Measurements from ENCODE around the gene NFATC4. TPM values are rescaled to one million over a fixed set of nuclear protein-coding genes. Genes with fewer than 3 reads are reported as not detected.
"Not testable (repeated sequence)": the region's sequence is repeated elsewhere in the genome, so short reads cannot be mapped to it uniquely, and the experiment has no call there.

Gene NFATC4
- 33.3 and 39.3 TPM in 2 replicates for total RNA-seq (2014; rRNA removed; shearing (Covaris generic))

DNA sequence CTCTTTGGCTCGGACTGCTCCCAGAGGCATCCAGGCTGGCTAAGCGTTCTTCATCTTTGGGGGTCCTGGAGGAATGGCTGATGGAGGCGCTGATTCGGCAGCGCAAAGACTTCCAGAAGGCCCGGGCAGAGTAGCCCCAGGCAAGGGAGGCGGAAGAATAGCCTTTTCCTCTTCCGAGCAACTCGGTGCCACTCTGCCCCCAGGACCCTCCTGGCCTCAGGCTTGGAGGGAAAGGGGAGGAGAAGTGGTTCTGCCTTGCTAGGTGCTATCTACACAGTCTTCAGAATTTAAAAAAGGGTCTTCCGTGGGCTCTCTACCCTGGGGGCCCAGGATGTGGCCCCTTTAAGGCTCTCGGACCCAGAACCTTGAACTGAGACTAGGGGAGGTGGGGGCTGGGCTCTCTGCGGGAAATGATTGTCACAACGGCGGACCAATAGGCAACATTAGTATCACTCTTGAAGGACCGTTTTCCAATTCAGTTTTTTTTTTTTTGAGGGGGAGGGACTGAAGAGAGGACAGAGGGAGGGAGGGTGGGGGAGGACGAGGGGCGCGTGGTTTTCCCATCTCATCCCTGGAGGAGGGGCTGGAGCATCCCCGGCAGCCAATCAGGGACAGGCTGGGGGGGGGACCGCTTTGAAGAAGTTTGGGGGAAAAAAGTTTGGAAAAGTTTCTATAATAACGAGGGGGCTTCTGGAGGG, at the start of gene NFATC4:
Gene NFATC4 (plus strand): TSS at position 671 of the 698 bp plus-strand sequence. CDS start 157 bp downstream, outside the sequence.
- Histone ChIP-seq H3K4me3 (peak within 1 kb of the TSS; percentile 93), H3K4me1 (peaks cover 3% of the 10 kb centered on the region), H3K9me3 (replicated peaks) (no peaks in the 10 kb centered on the region), H3K27me3 (no peaks in the 10 kb centered on the region), H3K27ac (peak within 1 kb of the TSS; percentile 85), H3K36me3 (no peaks in the 10 kb centered on the region; the same call in 1 of the 2 replicates)
- DNase-seq = peak; percentile 93 to 97

DNA sequence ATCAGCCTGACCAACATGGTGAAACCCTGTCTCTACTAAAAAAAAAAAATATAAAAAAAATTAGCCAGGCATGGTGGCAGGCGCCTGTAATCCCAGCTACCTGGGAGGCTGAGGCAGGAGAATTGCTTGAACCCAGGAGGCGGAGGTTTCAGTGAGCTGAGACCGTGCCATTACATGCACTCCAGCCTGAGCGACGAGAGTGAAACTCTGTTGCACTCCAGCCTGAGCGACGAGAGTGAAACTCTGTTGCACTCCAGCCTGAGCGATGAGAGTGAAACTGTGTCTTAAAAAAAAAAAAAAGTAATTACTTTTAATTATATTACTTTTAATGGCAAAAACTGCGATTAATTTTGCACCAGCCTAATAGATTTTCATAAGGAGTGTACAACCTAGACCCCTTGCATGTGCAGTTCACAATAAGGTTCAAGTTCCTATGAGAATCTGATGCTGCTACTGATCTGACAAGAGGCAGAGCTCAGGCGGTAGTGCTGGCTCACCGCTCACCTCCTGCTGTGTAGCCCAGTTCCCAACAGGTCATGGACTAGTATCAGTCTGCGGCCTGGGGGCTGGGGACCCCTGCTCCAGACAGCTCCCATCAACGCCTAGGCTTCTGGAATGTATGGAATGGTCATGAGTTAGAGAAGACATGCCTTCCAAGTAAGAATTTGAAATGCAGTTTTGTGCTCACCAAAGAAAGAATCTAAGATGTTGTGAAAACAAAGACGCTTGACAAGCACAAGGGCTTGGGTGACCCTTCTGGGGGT, 46.6 kb upstream of the NFATC4 start:
- Histone ChIP-seq H3K4me1 (no peaks in the 10 kb centered on the region), H3K36me3 (no peaks in the 10 kb centered on the region), H3K27me3 (peaks cover 20% of the 10 kb centered on the region)

DNA sequence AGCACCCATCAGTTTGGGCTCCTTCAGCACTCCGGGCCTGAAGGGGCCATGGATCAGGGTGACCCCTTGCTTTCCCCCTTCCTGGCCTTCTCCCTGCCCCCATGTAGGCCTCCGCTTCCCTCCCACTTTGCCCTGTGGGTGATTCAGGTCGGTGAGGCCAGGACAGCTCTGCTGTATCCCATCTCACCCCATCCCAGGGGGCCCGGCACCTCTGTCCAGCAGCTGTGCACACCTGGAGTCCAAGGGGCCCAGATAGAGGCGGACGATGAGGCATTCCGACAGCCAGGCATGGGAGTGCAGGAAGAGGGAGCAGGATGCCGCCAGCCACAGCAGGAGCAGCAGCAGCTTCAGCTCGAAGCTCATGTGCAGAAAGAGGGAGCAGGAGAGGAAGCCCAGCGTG, 45.3 kb upstream of the NFATC4 start:
- DNase-seq = no peak
- peaks cover 20% of the 10 kb centered on the region for H3K27me3 ChIP-seq
- no peaks in the 10 kb centered on the region for H3K9me3 ChIP-seq (replicated peaks)
- no peak overlapping the region for H3K4me3 ChIP-seq
- H3K36me3 ChIP-seq = no peaks in the 10 kb centered on the region
- no peaks in the 10 kb centered on the region for H3K4me1 ChIP-seq
- H3K27ac ChIP-seq = no peak overlapping the region

More for the DNA sequence above, 46.6 kb upstream of the NFATC4 start:
- no peak for DNase-seq
- Histone ChIP-seq H3K9me3 (replicated peaks) (no peaks in the 10 kb centered on the region), H3K27ac (no peak overlapping the region), H3K4me3 (no peak overlapping the region)

DNA sequence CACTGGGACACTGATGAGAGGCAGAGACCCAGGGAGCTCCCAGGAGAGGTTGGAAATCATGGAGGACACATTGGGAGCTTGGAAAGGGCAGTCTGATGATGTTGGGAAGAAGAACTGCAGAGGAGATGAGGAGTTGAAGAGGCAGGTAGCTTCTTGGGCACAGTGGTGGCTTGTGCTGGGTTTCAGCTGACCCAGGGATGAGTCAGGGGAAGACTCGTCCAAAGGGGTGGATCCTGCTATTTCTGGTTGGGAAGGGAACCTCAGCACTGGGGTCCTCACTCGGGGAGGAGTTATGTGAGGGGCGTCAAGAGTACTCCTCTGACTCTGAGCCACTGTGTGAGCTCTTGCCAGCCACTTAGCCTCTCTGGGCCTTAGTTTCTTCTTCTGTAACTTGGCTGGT, 44.6 kb upstream of the NFATC4 start:
- H3K36me3 ChIP-seq = no peaks in the 10 kb centered on the region
- no peaks in the 10 kb centered on the region for H3K4me1 ChIP-seq
- H3K27me3 ChIP-seq = peaks cover 20% of the 10 kb centered on the region
- H3K27ac ChIP-seq = no peak overlapping the region
- no peak for DNase-seq
- no peak overlapping the region for H3K4me3 ChIP-seq
- H3K9me3 ChIP-seq (replicated peaks) = no peaks in the 10 kb centered on the region

DNA sequence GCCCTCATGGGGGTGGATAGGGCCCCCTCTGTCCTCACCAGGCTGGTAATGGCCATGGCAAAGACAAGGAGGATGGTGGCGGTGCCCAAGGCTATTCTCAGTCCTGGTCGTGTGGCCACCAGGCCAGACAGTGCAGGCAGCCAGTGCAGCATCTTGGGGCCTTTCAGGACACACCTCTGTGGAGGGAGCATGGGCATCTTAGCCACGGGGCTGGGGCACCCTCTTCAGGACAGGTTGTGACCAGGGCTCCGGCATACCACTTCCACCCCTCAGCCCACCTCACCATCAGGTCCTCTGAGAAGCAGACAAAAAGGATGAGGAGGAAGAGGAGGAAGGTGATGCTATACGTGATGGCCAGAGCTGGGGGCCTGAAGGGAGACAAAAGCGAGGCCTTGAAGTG, 44.0 kb upstream of the NFATC4 start:
- Histone ChIP-seq H3K9me3 (replicated peaks) (no peaks in the 10 kb centered on the region), H3K27ac (no peak overlapping the region), H3K36me3 (no peaks in the 10 kb centered on the region), H3K4me1 (no peaks in the 10 kb centered on the region), H3K4me3 (no peak overlapping the region), H3K27me3 (peaks cover 20% of the 10 kb centered on the region)
- no peak for DNase-seq

DNA sequence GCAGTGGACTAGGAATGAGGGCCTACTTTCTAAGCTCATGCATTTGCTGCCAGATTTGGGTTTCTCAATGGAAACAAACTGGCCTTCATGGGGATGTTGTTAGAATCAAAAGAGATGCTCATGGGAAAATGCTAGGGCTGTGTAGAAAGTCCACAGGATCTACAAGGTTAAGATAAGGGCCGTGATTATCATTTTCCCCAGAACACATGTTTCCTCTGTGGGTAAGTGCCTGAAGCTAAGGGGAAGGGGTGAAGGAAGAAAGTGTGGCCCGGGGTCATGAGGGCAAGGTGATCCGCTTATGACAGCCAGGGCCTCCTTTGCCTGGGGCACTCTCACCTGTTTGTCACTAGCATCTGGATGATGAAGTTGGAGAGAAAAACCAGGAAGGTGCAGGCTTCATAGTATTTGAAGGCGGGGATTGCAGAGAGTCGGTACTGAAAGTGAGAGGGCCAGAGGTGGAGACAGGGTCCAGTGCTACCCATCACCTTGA, 42.9 kb upstream of the NFATC4 start:
- Histone ChIP-seq H3K4me1 (no peaks in the 10 kb centered on the region), H3K27ac (no peak overlapping the region), H3K36me3 (no peaks in the 10 kb centered on the region), H3K4me3 (no peak overlapping the region), H3K27me3 (peaks cover 20% of the 10 kb centered on the region), H3K9me3 (replicated peaks) (no peaks in the 10 kb centered on the region)
- no peak for DNase-seq

DNA sequence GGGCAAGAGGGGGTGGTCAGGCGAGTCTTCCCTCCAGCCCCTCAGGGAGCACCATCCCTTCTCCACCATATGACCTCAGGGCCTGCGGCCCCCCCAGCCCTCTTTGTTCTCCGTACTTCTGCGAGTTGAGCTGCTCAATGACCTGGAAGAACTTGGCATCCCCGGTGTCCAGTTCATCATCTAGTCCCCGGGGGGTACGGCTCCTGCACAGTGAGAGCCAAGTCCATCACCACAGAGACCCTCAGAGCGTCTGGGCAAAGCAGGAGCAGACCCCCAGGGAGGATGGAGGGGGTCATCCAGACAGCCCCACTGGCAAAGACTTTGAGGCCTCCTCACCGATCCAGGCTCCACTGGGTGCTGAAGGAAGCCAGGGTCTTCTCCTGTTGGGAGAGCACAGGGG, 42.0 kb upstream of the NFATC4 start:
- Histone ChIP-seq H3K4me3 (no peak overlapping the region), H3K36me3 (no peaks in the 10 kb centered on the region), H3K27ac (no peak overlapping the region), H3K4me1 (no peaks in the 10 kb centered on the region), H3K27me3 (peaks cover 20% of the 10 kb centered on the region), H3K9me3 (replicated peaks) (no peaks in the 10 kb centered on the region)
- DNase-seq = no peak

DNA sequence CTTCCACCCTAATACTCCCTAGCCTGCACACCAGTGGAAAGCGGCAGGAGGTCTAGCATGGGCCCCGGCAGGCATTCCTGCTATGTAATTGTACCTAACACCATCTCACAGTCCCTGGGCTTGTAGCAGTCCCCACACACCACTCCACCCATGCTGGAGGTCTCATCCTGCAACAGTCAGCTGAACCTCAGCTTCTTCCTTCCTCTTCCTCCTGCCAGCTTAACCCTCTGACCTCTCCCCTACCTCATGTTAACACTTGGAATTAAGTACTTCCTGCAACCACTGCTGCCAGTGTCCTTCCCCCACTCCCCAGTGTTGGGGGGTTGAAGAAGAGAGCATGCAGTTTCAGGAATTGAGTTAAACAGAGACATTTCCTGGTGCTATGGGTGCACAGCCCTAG, 40.7 kb upstream of the NFATC4 start:
- Histone ChIP-seq H3K9me3 (replicated peaks) (no peaks in the 10 kb centered on the region), H3K4me3 (no peak overlapping the region), H3K27ac (no peak overlapping the region), H3K27me3 (peaks cover 16% of the 10 kb centered on the region), H3K36me3 (no peaks in the 10 kb centered on the region), H3K4me1 (no peaks in the 10 kb centered on the region)
- DNase-seq = no peak

DNA sequence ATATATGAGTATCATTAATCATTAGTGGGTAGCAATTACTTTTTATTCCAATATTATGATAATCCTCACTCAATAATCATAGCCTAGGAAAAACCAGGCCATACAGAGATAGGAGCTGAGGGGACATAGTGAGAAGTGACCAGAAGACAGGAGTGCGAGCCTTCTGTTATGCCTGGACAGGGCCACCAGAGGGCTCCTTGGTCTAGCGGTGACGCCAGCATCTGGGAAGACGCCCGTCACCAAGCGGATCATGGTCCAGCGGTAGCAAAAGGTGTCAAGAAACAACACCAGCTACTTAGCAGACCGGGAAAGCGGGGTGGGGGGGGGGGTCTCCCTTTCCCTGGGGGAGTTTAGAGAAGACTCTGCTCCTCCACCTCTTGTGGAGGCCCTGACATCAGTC, 40.1 kb upstream of the NFATC4 start:
- not testable (repeated sequence) for H3K36me3 ChIP-seq; H3K4me3 ChIP-seq; H3K9me3 ChIP-seq (replicated peaks); H3K4me1 ChIP-seq; H3K27ac ChIP-seq
- DNase-seq = peak; percentile 39 to 42
- H3K27me3 ChIP-seq = peaks cover 16% of the 10 kb centered on the region

DNA sequence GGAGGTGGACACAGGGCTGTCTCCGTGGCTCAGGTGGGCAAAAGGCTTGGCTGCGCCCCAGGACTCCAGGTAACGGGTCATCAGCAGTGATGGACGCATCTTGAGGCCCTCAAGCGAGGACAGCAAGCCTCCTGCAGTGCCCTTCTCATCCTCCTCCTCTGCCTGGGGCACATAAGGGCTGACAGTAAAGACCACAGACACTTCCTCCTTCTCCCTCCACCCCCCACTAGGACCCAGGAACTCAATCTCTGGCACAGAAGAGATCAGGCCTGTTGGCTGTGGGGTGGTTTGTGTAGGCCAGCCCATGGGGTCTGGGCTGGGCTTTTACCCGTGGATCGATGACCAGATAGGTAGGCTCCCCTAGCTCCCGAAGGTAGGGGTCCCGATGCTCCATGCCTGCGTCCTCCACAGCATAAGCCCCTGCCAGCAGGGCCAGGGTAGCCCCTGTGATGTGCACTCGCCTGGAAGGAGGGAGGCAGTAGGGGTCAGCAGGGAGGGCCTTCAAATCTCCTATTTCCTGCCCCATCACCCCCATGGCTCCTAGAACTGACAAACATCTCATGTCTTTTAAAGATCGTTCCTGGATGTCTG, 38.8 kb upstream of the NFATC4 start:
- no peaks in the 10 kb centered on the region for H3K36me3 ChIP-seq
- H3K9me3 ChIP-seq (replicated peaks) = no peaks in the 10 kb centered on the region
- H3K4me1 ChIP-seq = peaks cover 2% of the 10 kb centered on the region; the same call in 1 of the 2 replicates
- no peak overlapping the region for H3K27ac ChIP-seq
- no peak overlapping the region for H3K4me3 ChIP-seq
- DNase-seq = no peak
- H3K27me3 ChIP-seq = peaks cover 13% of the 10 kb centered on the region

DNA sequence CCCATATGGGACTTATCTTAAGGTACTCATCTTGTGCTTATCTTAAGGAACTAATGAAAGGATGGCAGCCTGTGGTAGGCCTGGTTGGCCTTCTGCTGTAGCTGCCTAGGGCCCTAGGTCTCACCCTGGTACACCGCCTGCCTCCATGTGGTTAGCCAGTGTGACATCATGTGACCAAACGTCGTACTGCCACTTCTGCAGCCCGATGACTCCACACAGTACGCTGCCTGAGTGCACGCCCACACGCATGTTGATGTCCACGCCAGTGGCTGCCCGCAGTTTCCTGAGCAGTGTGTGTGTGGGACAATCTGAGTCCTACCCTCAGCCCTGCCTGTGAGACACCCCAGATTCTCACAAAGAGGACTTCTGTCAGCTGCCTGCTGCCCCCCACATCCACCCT, 38.2 kb upstream of the NFATC4 start:
- Histone ChIP-seq H3K36me3 (no peaks in the 10 kb centered on the region), H3K4me3 (no peak overlapping the region), H3K9me3 (replicated peaks) (no peaks in the 10 kb centered on the region), H3K4me1 (peaks cover 2% of the 10 kb centered on the region; the same call in 1 of the 2 replicates), H3K27ac (no peak overlapping the region), H3K27me3 (peaks cover 16% of the 10 kb centered on the region)
- DNase-seq = no peak

DNA sequence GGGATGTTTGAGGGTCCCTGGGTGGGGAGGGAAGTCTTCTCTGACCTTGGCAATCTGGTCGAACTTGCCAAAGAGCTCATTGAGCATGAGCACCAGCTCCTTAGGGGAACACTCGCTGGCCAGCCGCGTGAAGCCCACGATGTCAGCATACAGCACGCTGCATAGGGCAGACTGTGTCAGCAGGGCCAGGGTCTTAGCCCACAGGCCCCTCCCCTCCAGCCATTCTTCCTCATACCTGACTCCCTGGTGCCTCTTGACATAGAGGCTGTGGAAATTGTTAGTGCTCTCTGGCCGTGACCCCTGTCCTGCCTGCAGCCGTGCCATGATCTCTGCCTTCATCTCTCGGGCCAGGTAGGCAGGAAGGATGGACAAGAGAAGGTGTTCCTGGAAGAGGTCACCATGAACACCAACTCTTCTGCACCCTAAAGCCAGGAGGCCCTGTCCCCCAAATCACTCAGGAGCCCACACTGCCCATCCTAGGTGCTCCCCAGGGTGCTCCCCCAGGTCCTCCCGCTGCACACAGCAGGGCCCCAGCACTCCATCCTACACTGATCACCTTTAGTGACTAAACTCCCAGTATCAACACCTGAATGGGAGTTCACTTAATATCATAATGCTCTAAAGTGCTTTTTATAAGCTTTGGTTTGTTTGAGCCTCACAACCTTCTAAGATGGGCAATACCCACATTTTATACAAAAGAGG, 36.9 kb upstream of the NFATC4 start:
- H3K27ac ChIP-seq = no peak overlapping the region
- no peak for DNase-seq
- no peak overlapping the region for H3K4me3 ChIP-seq
- no peaks in the 10 kb centered on the region for H3K36me3 ChIP-seq
- H3K27me3 ChIP-seq = peaks cover 7% of the 10 kb centered on the region; the same call in 1 of the 2 replicates
- peaks cover 2% of the 10 kb centered on the region; the same call in 1 of the 2 replicates for H3K4me1 ChIP-seq
- no peaks in the 10 kb centered on the region for H3K9me3 ChIP-seq (replicated peaks)

DNA sequence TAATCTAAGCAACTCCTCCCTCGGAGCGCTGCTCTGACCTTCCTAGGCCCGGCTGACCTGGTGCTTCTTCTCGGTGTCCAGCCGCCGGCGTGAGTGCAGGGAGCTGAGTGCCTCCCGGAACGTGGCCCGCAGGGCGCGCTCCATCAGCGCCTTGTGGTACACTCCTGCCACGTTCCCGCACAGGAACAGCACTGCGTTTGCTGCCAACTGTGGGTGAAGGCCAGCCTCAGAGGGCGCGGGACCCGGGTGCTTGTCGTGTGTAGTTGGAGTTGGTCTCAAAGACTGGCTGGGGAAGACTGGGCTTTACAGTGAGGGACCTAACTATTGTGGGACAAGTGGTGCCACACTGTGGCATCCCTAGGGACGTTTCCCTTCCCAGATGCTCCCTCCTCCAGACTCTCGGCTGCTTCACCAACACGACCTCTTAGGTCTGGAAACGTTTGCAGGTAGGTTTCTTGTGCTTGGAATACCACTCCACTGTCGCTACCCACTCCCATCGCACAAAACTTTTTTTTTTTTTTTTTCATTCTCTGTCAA, 36.2 kb upstream of the NFATC4 start:
- no peak for DNase-seq
- Histone ChIP-seq H3K36me3 (no peaks in the 10 kb centered on the region), H3K4me3 (no peak overlapping the region), H3K4me1 (peaks cover 2% of the 10 kb centered on the region; the same call in 1 of the 2 replicates), H3K27me3 (peaks cover 7% of the 10 kb centered on the region; the same call in 1 of the 2 replicates), H3K27ac (no peak overlapping the region), H3K9me3 (replicated peaks) (no peaks in the 10 kb centered on the region)

DNA sequence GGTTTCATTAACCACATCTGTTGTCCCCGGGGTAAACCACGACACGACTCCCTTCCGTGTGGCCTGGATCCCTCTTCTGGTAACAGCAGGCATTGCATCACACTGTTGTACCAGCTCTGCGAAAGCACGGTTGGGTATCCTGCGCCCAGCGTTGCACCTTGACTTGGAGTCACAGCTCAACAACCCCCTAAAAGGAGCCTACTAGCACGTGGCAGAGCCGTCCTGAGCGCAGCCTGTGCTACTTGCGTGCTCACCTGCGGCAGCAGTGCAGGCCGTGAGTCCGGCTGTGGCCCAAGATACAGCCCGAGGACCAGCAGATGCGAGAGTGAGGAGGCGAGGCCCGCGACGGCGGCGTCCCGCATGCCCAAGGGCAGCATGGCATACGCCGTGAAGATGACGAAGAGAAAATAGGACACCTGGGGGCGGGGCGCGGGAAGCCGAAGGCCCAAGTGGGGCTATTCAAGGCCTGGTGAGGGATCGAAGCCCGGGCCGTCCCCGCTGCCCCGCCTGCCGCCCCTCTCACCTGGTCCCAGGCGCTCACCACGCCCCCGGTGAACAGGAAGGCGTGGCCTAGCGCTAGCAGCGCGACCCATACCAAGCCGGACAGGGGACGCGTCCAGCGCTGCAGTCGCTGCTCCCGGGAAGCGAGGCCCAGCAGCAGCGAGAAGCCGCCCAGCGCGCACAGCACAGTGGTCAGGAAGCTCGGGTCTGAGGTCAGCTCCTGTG, 35.6 kb upstream of the NFATC4 start:
- H3K27ac ChIP-seq = no peak overlapping the region
- no peaks in the 10 kb centered on the region for H3K9me3 ChIP-seq (replicated peaks)
- peaks cover 7% of the 10 kb centered on the region; the same call in 1 of the 2 replicates for H3K27me3 ChIP-seq
- H3K36me3 ChIP-seq = no peaks in the 10 kb centered on the region
- H3K4me3 ChIP-seq = no peak overlapping the region
- H3K4me1 ChIP-seq = peaks cover 2% of the 10 kb centered on the region; the same call in 1 of the 2 replicates
- DNase-seq = peak; percentile 64 to 75
